Activated CD8-positive, alpha-beta memory T cell treated with anti-CD3 and anti-CD28 coated beads, Interleukin-2, amount 50 U/mL, for 1 hour (primary cell): ENCODE measurements around the gene MAP1LC3B.
"Not testable (repeated sequence)": the region's sequence is repeated elsewhere in the genome, so short reads cannot be mapped to it uniquely, and the experiment has no call there.

ENCODE experiments used
- DNase-seq: peaks from one replicate; pipeline ENCODE4 v3.0.0-alpha.2; 2020; ENCODE audit errors: extremely low read depth

Gene MAP1LC3B

DNA sequence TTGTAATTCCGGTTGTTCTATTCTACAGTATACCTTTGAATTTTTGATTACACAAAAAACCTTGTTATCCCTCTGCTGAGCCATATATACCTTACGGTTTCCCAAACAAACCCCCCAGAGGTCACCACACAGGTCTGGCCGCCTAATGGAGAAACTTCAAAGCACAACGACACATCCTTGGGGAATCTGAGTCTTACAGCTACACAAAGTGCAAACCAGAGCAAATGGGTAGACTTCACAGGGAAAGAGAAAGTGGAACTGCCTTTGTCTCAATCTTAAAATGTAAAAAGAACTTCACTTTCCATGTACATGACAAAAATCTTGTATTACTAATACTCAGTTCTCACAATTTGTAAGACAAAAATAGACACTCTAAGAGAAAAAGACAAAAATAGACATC lies 11.3 kb upstream of the MAP1LC3B start:
- no peak for DNase-seq

DNA sequence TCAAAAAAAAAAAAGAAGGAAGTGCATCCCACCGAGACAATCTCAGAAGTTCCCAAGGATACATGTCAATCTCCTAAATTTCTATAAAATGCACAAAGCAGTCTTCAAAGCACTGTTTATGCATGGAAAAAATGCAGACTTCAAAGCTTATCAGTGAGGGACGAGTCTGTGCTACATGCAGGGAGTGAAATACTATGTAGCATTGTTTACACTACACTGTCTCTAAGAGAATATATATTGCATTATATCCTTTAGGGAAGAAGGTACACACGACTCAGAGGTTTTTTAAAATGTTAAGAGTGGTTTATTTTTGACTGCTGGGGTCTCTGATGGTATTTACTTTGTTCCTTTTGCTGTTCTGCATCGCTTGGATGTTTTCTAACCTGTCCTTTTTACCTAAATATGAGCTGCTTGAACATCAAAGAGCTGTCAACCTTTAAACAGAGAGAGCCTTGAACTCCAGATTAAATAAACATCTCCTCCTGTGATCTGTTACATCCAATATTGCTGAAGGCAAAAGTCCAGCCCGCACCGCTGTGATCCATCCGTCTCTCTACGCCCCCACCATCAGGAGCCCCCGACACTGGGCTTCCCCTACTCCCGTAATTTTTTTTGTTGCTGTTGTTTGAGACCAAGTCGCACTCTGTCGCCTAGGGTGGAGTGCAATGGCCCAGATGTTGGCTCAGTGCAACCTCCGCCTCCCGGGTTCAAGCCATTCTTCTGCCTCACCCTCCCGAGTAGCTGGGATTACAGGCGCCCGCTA lies 9.9 kb upstream of the MAP1LC3B start:
- DNase-seq = no peak

DNA sequence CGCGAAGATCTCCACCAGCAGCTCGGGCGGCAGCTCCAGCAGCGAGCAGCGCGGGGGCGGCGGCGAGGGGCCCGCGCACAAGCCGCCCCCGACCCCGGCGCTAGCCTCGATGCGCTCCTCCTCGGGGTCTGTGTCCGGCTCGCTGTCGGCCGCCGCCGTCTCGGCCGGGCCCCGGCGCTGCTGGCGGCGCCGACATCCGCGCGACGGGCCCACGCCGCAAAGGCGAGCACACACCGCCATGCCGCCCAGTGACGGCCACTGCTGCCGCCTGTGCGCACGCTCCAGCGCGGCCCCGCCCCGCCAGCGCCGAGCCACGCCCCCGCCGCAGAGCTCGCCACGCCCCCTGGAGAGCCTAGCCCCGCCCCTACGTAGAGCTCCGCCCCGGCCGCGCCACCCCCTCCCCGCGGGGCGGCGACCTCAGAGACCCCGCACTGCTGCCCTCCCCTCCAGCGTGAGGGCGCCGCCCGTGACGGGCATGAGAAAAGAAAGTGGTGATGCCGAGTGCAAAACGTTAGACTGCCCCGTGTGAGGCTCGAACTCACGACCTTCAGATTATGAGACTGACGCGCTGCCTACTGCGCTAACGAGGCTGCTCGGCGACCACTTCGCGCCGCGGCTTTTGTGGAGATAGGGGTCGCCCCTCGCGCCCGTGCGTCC lies 8.5 kb upstream of the MAP1LC3B start, which contains the start of gene FBXO31:
Gene FBXO31 (minus strand): TSS at position 272 of the 657 bp plus-strand sequence. CDS start 32 bp downstream, at position 240.
- peak; percentile 54 for DNase-seq

DNA sequence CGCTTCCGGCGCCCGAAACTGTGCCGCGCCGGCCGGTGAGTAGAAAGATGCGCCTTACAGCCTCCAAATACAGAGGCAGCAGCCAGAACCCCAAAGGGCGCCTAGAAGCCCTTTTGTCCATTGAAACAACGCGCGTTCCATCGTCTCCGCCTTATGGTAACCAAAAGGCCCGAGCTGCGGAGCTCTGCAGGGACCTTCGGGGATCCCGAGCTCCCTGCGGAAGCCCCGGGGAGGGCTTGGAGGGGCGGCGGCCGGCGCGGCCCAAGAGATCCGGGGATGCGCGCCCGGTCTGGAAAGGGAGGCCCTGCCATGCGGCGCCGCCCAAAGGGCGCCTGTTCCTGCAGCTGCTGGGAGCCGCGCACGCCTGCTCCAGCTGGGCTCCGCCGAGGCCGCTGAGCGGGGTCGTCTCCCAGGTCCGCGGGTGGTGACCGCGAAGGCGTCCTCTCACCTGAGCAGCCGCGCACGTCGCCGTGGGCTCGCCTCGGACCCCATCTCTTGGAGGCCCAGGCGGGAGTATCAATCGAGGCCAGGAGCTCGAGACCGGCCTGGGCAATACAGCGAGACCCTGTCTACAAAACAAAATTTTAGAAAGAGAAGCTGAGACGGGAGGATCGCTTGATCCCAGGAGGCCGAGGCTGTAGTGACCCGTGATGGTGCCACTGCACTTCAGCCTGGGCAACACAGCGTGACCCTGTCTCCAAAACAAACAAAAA lies 7.8 kb upstream of the MAP1LC3B start:
- DNase-seq = no peak

GRCh38 chr16:87384875-87385167 lies 7.3 kb upstream of the MAP1LC3B start:
- DNase-seq = not testable (repeated sequence)

DNA sequence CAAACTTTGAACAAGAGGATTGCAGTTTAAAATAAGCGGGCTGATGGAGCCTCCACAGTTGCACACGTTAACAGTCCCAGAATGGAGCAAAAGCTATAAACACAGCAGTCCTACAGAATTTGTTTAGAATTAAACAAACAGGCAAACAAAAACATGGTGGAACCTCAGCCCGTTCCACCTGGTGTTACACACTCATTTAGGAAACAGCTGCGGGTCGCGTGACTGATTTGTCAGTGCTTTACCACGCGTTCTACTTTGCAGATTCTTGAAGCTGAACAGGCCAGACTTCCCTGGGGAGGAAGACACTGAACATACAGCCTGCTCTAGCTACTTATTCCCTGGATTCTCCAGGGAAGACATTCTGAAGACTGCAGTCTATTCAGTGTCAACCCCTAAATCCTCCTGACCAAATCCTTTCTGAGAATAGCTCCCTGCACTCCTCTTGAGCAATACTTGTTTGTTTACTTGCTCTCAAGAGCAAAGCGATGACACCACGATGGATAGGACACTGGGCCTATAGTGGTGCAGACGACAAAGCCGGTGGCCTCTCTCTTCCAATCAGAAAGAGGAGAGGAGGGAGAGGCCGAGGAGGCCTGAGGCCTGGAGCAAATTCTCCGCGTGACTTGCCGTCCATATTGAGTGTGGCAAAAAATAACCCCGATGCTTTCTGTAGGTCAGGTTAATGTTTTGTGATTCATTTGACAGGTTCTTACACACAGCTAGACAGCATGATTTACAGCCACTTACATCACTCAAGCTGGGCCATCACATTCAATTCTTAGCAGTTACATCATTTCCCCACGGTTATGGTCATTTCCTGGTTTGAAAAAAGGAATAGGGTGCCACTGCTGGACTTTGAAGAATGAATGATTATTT lies 4.0 kb upstream of the MAP1LC3B start:
- peak; percentile 82 for DNase-seq

GRCh38 chr16:87388818-87389134 lies 3.4 kb upstream of the MAP1LC3B start:
- no peak for DNase-seq

GRCh38 chr16:87389245-87389644 lies 2.9 kb upstream of the MAP1LC3B start:
- DNase-seq = no peak

GRCh38 chr16:87389914-87390313 lies 2.2 kb upstream of the MAP1LC3B start:
- not testable (repeated sequence) for DNase-seq

DNA sequence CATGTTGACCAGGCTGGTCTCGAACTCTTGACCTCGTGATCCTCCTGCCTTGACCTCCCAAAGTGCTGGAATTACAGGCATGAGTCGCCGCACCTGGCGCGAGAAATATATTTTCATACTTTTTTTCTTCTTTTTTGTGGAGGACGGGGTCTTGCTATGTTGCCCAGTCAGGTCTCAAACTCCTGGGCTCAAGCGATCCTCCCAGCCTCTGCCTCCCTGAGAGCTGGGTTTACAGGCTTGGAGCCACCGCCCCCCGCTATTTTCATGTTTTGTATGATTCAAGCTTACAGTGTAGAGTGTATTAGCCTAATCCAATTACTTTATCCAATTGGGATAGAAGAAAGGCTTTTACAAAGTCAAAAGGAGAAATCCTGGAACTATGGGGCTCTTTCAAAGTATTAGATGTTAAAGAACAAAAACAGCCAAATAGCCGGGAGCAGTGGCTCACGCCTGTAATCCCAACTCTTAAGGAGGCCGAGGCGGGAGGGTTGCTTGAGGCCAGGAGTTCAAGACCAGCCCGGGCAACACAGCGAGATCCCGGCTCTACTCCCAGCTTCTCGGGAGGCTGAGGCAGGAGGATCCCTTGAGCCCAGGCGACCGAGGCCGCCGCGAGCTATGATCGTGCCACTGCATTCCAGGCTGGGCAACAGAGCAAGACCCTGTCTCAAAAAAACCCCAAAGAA lies 1.4 kb upstream of the MAP1LC3B start:
- DNase-seq = no peak

- no peak for DNase-seq
Observed at GRCh38 chr16:87391324-87391949, 699 bp upstream of the MAP1LC3B start.

DNA sequence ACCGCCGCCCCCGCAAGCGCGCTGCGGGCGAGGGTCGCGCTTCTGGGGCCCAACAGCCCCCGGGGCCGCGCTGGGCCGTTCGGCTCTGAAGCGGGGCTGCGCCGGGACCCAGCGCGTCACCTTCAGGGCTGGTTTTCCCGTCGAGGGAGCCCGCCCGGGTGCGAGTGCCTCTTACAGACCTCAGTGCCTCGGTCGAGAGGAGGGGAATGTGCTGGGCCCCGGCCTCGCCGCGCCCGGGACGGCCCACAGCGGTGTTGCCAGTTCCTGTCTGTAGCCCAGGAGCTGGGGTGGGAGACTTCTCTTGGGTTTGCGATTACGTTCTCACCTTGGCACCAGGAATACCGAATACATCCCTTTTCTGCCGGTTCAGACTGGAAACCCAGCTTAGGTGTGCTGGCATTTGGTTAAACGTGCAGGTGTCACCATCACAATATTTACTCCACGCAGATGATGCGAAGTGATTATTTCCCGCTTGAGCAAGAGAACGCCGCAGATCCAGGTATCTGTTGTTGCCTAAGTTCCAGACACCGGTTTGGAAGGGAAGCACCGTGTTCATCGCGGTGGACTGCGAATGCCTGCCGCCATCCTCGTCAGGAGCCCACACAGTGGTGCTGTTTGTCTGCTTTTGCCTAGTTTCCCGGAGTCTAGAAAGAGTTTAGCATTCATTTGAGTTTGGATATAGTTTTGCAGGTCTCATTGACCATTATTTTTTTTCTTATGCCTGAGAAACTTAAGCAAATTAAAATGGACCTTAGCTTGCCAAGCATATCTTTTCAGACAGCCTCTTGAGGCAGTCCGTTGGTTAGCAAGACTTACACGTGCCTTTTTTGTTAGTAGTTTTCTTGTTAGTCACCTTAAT lies 914 bp downstream of the MAP1LC3B start:
- no peak for DNase-seq

DNA sequence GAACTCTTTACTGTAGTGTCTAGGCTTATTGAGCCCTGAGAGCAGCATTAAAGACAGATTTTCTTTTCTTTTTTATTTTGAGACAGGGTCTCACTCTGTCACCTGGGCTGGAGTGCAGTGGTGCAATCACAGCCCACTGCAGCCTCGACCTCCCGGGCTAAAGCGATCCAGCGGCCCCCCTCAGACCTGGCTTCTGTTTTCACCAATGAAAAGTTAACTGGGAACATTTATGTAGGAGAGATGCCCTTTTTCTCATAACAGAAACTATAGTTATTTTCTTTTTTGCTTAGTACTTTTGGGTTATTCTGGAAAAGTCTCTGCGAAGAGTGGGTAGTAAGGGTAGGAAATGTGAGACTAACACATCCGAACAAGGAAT lies 1.5 kb downstream of the MAP1LC3B start:
- no peak for DNase-seq

- DNase-seq = no peak
Observed at GRCh38 chr16:87395181-87395842, 3.2 kb downstream of the MAP1LC3B start.

GRCh38 chr16:87404764-87405625 lies 12.9 kb downstream of the MAP1LC3B start:
- no peak for DNase-seq

- DNase-seq = no peak
Observed at GRCh38 chr16:87406495-87407088, 14.5 kb downstream of the MAP1LC3B start.

DNA sequence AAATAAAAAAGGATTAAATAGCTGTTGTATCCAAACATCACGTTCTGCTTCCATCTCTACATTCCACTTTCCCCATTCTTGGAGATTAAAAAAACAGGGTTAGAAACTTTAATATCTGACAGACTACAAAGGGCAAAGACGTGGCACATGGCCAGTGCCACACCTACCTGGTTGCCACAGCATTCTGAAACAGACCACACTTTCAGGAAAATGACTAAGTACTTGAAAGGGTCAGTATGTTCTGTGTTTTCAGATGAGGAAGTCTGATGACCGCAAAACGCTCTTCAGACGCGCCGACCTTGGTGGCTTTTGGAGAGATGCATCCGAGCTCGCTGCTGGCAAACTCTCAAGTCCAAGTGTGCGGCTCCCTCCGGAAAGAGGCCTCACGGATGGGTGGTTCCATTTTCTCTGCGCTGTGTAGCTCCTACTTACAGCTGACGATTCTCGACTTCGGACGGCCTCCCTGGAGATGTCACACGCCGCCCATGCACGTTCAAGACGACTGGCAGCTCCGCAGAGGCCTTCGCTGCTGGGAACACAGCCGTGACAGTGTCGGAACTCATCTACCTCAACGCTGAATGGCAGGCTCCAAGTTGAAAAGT lies 15.5 kb downstream of the MAP1LC3B start:
- DNase-seq = no peak

DNA sequence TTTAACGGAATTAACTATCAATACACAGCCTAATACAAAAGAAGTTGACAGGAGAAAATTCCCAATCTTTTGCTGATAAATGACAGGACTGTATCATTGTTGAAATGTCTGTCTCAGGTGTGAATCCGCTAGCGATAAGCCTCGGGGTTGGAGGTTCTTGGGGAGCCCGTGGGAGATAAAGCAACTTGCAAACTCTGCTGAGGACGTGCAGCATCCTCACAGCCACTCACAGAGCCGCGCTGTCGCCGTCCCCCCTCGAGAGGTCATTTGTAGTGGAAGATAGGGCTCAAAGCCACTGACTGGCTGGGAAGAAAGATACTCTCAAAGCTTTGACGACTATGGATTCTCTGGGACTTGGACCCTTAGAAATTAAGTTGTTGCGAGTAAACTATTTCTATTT lies 17.0 kb downstream of the MAP1LC3B start:
- no peak for DNase-seq
